NCI-H128 (cell line): Measurements from ENCODE around the gene GMPPA.

ENCODE experiments used
- DNase-seq: peaks from one replicate; lab custom pipeline; 2025; ENCODE audit not compliant: unreplicated experiment; lab: John Stamatoyannopoulos, UW

GMPPA gene

GRCh38 chr2:219553463-219553963 is 54.8 kb downstream of the GMPPA start:
- DNase-seq: no peak

GRCh38 chr2:219554350-219554749 is 55.7 kb downstream of the GMPPA start:
- no peak for DNase-seq

DNA sequence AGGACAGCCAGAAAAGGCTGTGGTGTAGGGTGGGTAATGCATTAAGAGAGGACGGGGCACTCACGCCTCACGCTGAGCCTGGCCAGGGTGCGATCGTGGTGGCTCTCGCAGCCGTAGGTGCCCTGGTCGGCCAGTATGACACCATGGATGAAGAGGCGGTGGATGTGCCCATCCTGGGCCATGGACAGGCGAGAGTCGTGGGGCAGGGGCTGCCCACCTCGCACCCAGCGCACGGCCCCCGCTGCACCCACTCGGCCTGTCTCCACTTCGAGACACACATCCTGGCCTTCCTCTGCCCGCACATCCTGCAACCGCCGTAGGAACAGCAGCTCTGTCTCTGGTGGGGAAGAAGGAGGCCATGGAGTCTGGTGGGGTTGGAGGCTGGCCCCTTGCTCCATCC is 57.3 kb downstream of the GMPPA start:
- no peak for DNase-seq

- DNase-seq: no peak
Observed at GRCh38 chr2:219556413-219556812, 57.7 kb downstream of the GMPPA start.
